Uterus (tissue), 4 donors: Measurements from ENCODE around the gene MRPL43. TPM values are rescaled to one million over a fixed set of nuclear protein-coding genes. Genes with fewer than 3 reads are reported as not detected.

ENCODE experiments used
- DNase-seq, 2 donors: peaks; one replicate each; pipeline ENCODE4 v3.0.0-alpha.2; 2019 to 2020
- H3K27ac ChIP-seq, 2 donors: fragments of 200-600 bp; sonication (generic); 1 replicate in 1 of 2; 2 replicates in 1 of 2; pipeline ENCODE4 v1.5.1; 2016 to 2018
- H3K27me3 ChIP-seq, 2 donors: fragments of 200-600 bp; sonication (generic); one replicate each; pipeline ENCODE4 v1.5.1; 2018 to 2019; ENCODE audit warnings: control low read depth in 1 of 2
- H3K36me3 ChIP-seq, 2 donors: fragments of 200-600 bp; sonication (generic); one replicate each; pipeline ENCODE4 v1.5.1; 2019; ENCODE audit warnings: control low read depth in 1 of 2
- H3K4me1 ChIP-seq, 2 donors: fragments of 200-600 bp; sonication (generic); one replicate each; pipeline ENCODE4 v1.5.1; 2018 to 2019; ENCODE audit warnings: control low read depth in 1 of 2
- H3K4me3 ChIP-seq, 2 donors: fragments of 200-600 bp; sonication (generic); 1 replicate in 1 of 2; 2 replicates in 1 of 2; pipeline ENCODE4 v1.5.1; 2018 to 2019; ENCODE audit warnings: mild to moderate bottlenecking in 1 of 2
- H3K9me3 ChIP-seq, 2 donors: fragments of 200-600 bp; sonication (generic); one replicate each; pipeline ENCODE4 v1.5.1; 2019; ENCODE audit warnings: control low read depth in 1 of 2
- CTCF ChIP-seq, 4 experiments: fragments of 200-600 bp in 2 of 4; fragments of 450-650 bp in 2 of 4; sonication (generic) in 2 of 4; IDR thresholded peaks; one replicate each; pipeline ENCODE4 v1.5.1; 2016 to 2019; ENCODE audit warnings: antibody characterized with exemption in 4 of 4, mild to moderate bottlenecking in 2 of 4, moderate library complexity in 1 of 4
- POLR2A ChIP-seq, 2 donors: fragments of 450-650 bp; IDR thresholded peaks; one replicate each; pipeline ENCODE4 v1.6.1; 2016; ENCODE audit warnings: antibody characterized with exemption in 2 of 2, mild to moderate bottlenecking in 1 of 2, moderate library complexity in 1 of 2
- intact Hi-C: fragments of 100-400 bp; cut with DNase I; formaldehyde crosslinking; loops from one replicate; pipeline ENCODE4 v1.15.1; 2023; ENCODE audit warnings: low total_unique reads
- total RNA-seq, 4 donors: library from RNA; depleted of rRNA in 3 of 4; stranded (reverse); fragments of >200 nt in 3 of 4; gene quantifications; one replicate each; pipeline versions ENCODE4 v1.1.0 to v1.2.4, GENCODE V29; 2014 to 2023
- donor health status: DM: yes; HTN: yes; CAD: no.

The MRPL43 gene
- total RNA-seq, 4 donors from 2014 or later = 36.9 to 134 (median 51.8) TPM

GRCh38 chr10:100965820-100966219 is 21.5 kb downstream of the MRPL43 start:
- H3K9me3 ChIP-seq = no peaks in the 10 kb centered on the region
- H3K36me3 ChIP-seq = no peaks in the 10 kb centered on the region
- intact Hi-C loops = no loop called here
- no peak for TF ChIP-seq CTCF (IDR thresholded peaks at IDR 0.05)
- no peak overlapping the region for H3K27ac ChIP-seq
- H3K4me3 ChIP-seq = no peak overlapping the region
- DNase-seq = no peak
- H3K27me3 ChIP-seq = no peaks in the 10 kb centered on the region
- H3K4me1 ChIP-seq = peaks cover 0 to 11% of the 10 kb centered on the region in 2 donors

GRCh38 chr10:100963826-100964225 is 23.5 kb downstream of the MRPL43 start:
- intact Hi-C loops = no loop called here

DNA sequence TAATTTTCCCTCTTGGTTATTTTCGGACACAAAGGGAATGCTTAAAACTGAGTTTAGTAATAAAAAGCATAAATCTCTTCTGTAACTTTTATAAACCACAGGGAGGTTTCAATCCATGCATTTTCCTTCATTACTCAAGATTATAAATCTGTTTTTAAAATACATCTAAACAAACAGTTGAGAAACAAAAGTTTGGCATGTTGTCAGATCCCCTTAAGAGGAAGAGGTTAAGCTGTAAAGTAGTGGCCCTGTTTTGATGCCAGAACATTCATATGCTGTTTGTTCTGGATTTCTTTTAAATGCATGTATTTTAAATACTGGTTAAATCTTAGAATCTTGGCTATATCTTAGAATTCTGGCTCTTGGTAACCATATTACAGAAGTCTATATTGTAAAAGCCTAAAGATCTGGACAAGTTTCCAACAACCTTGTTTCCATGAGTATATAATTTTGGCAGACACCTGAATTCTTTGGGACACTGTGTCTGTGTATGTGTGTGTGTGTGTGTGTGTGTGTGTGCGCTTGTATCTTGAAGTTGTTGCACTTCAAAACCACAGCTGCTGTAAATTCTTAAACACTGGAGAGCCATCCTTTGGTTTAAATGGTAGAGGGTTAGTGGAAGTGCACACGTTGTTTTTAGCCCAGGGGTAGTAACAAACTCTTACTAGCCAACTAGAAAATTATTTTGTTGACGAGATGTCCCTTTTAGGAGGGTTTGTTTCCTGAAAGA is 24.8 kb downstream of the MRPL43 start:
- Histone ChIP-seq H3K9me3 (no peaks in the 10 kb centered on the region), H3K27ac (no peak overlapping the region), H3K27me3 (no peaks in the 10 kb centered on the region), H3K36me3 (no peaks in the 10 kb centered on the region), H3K4me3 (no peak overlapping the region), H3K4me1 (no peaks in the 10 kb centered on the region)
- TF ChIP-seq CTCF (IDR thresholded peaks at IDR 0.05) (no peak), POLR2A (IDR thresholded peaks at IDR 0.05) (no peak)
- DNase-seq = no peak
- intact Hi-C loops = no loop called here

More at GRCh38 chr10:100963826-100964225, 23.5 kb downstream of the MRPL43 start:
- Histone ChIP-seq H3K27me3 (no peaks in the 10 kb centered on the region), H3K9me3 (no peaks in the 10 kb centered on the region), H3K4me3 (no peak overlapping the region), H3K4me1 (peaks cover 0 to 2% of the 10 kb centered on the region in 2 donors), H3K27ac (no peak overlapping the region), H3K36me3 (no peaks in the 10 kb centered on the region)
- DNase-seq = no peak
- no peak for TF ChIP-seq CTCF (IDR thresholded peaks at IDR 0.05)
- TF ChIP-seq POLR2A (IDR thresholded peaks at IDR 0.05) = no peak

DNA sequence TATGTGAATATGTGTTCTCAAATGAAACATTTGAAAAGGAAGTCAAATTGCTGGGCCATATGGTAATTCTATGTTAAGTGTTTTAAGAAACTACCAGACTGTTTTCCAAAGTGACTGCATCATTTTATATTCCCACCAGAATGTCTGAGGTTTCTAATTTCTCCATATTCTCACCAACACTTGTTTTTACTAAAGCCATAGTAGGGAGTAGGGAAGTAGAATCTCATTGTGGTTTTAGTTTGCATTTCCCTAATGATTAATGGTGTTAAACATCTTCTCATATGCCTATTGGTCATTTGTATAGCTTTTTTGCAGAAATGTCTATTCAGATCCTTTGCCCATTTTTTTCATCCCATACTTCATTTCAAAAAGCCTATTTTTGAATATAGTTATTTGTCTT is 27.0 kb downstream of the MRPL43 start:
- intact Hi-C loops = no loop called here
- no peak for DNase-seq
- Histone ChIP-seq H3K36me3 (no peaks in the 10 kb centered on the region), H3K9me3 (no peaks in the 10 kb centered on the region), H3K4me1 (no peaks in the 10 kb centered on the region), H3K27me3 (no peaks in the 10 kb centered on the region), H3K4me3 (no peak overlapping the region), H3K27ac (no peak overlapping the region)
- TF ChIP-seq CTCF (IDR thresholded peaks at IDR 0.05) (no peak), POLR2A (IDR thresholded peaks at IDR 0.05) (no peak)

DNA sequence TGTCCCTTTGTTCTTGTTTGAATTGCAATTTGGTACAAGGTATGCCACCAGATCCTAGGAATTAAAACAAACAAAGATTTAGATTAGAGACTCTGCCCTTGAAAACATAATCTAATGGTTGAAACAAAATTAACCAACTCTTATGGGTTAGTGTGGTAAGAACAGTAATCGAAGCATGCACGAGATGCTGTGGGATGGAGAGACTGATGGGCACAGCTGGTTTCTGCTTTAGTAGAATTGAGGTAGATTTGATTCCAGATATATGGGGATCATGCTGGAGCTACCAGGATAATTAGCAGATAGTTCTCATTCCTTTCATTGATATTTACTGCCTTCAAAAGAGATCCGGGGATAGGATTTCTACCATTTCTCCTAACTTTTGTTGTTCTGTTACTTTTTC is 38.4 kb downstream of the MRPL43 start:
- H3K27me3 ChIP-seq = no peaks in the 10 kb centered on the region
- H3K27ac ChIP-seq = no peak overlapping the region
- DNase-seq = no peak
- TF ChIP-seq POLR2A (IDR thresholded peaks at IDR 0.05) (no peak), CTCF (IDR thresholded peaks at IDR 0.05) (no peak)
- no peaks in the 10 kb centered on the region for H3K36me3 ChIP-seq
- no peak overlapping the region for H3K4me3 ChIP-seq
- intact Hi-C loops = no loop called here
- H3K4me1 ChIP-seq = no peaks in the 10 kb centered on the region
- H3K9me3 ChIP-seq = no peaks in the 10 kb centered on the region
